Measurements from ENCODE around the gene SLC17A4.

DNA sequence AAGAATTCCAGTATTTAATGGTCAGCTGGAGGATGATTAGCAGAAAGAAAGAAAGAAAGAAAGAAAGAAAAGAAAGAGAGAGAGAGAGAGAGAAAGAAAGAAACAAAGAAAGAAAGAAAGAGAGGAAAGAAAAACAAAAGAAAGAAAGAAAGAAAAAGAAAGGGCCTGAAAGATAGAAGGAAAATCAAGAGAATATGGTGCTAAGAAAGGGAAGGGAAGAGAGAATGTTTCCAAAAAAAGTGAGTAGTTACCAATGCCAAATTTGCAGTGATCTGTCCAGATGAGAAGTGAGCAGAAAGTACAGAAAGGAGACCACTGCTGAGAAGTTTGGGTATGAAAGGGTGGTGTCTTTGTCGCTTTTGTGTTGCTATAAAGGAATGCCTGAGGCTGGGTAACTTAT is 26.6 kb downstream of the SLC17A4 start:
- TF ChIP-seq, protein P1, sequence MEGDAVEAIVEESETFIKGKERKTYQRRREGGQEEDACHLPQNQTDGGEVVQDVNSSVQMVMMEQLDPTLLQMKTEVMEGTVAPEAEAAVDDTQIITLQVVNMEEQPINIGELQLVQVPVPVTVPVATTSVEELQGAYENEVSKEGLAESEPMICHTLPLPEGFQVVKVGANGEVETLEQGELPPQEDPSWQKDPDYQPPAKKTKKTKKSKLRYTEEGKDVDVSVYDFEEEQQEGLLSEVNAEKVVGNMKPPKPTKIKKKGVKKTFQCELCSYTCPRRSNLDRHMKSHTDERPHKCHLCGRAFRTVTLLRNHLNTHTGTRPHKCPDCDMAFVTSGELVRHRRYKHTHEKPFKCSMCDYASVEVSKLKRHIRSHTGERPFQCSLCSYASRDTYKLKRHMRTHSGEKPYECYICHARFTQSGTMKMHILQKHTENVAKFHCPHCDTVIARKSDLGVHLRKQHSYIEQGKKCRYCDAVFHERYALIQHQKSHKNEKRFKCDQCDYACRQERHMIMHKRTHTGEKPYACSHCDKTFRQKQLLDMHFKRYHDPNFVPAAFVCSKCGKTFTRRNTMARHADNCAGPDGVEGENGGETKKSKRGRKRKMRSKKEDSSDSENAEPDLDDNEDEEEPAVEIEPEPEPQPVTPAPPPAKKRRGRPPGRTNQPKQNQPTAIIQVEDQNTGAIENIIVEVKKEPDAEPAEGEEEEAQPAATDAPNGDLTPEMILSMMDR (IDR thresholded peaks at IDR 0.05): no peak
- TF ChIP-seq POLR2A (IDR thresholded peaks at IDR 0.05; ENCODE audit: low read length) (no peak), RFX5 (IDR thresholded peaks at IDR 0.05) (no peak), EP300 (IDR thresholded peaks at IDR 0.05) (no peak), CHD2 (IDR thresholded peaks at IDR 0.05; ENCODE audit: low read length, partially characterized antibody) (no peak), KDM5A (IDR thresholded peaks at IDR 0.05) (no peak), POLR2AphosphoS2 (conservative IDR thresholded peaks at IDR 0.05; ENCODE audit: low read length) (no peak), MYC (IDR thresholded peaks at IDR 0.05; ENCODE audit: borderline replicate concordance, low read length) (no peak), NR3C1 (IDR thresholded peaks at IDR 0.05) (no peak), RCOR1 (IDR thresholded peaks at IDR 0.05; ENCODE audit: low read depth, low read length) (no peak), KDM1A (IDR thresholded peaks at IDR 0.05; ENCODE audit: low read depth) (no peak), SMC3 (IDR thresholded peaks at IDR 0.05) (no peak), RNF2 (IDR thresholded peaks at IDR 0.05; ENCODE audit: borderline replicate concordance, low read depth) (no peak)

Data from A549 (cell line).